Measurements from ENCODE around the gene GLI3. TPM values are rescaled to one million over a fixed set of nuclear protein-coding genes. Genes with fewer than 3 reads are reported as not detected.

GLI3 gene
- total RNA-seq: 7.2 and 7.7 TPM in 2 replicates

GRCh38 chr7:42236976-42237810 lies at the start of gene GLI3:
Gene GLI3, minus strand, starts transcription at chr7:42237209. Its CDS starts 13,956 bp downstream, at chr7:42223253.

